HG03432 (cell line): ENCODE measurements around the gene KLHL42.

Source experiments
- ATAC-seq: cut with Tn5 transposase; IDR thresholded peaks from one replicate; pipeline ENCODE4 v1.9.1; 2021; ENCODE audit warnings: mild to moderate bottlenecking, moderate library complexity; ENCODE audit not compliant: unreplicated experiment

Gene KLHL42

GRCh38 chr12:27780612-27781408, 777 bp downstream of the KLHL42 start:
- peak; percentile 32 for ATAC-seq

- ATAC-seq: no peak
Measured at GRCh38 chr12:27781680-27782079, 1.6 kb downstream of the KLHL42 start.

GRCh38 chr12:27782481-27782880, 2.4 kb downstream of the KLHL42 start:
- no peak for ATAC-seq

GRCh38 chr12:27785882-27786570, 6.0 kb downstream of the KLHL42 start:
- no peak for ATAC-seq

GRCh38 chr12:27787559-27787958, 7.5 kb downstream of the KLHL42 start:
- no peak for ATAC-seq

- no peak for ATAC-seq
Measured at GRCh38 chr12:27790179-27790578, 10.1 kb downstream of the KLHL42 start.

GRCh38 chr12:27794818-27795584, 15.0 kb downstream of the KLHL42 start:
- no peak for ATAC-seq

GRCh38 chr12:27796128-27796527, 16.1 kb downstream of the KLHL42 start:
- no peak for ATAC-seq

GRCh38 chr12:27797301-27798025, 17.4 kb downstream of the KLHL42 start:
- ATAC-seq: no peak

- ATAC-seq: no peak
Measured at GRCh38 chr12:27800819-27801218, 20.8 kb downstream of the KLHL42 start.

GRCh38 chr12:27801630-27802029, 21.6 kb downstream of the KLHL42 start:
- ATAC-seq: no peak

GRCh38 chr12:27802511-27802910, 22.5 kb downstream of the KLHL42 start:
- no peak for ATAC-seq

GRCh38 chr12:27802936-27803335, 22.9 kb downstream of the KLHL42 start:
- ATAC-seq: no peak

GRCh38 chr12:27805238-27805637, 25.2 kb downstream of the KLHL42 start:
- no peak for ATAC-seq

GRCh38 chr12:27806259-27806658, 26.2 kb downstream of the KLHL42 start:
- ATAC-seq: no peak

- no peak for ATAC-seq
Measured at GRCh38 chr12:27807063-27807703, 27.1 kb downstream of the KLHL42 start.

GRCh38 chr12:27808841-27809240, 28.8 kb downstream of the KLHL42 start:
- ATAC-seq: no peak

GRCh38 chr12:27810756-27811155, 30.7 kb downstream of the KLHL42 start:
- ATAC-seq: no peak

- no peak for ATAC-seq
Measured at GRCh38 chr12:27812502-27812901, 32.5 kb downstream of the KLHL42 start.

- ATAC-seq: no peak
Measured at GRCh38 chr12:27814411-27814810, 34.4 kb downstream of the KLHL42 start.
